NT2/D1 (cell line): ENCODE measurements around the gene NAV2.

Experiments
- YY1 ChIP-seq: IDR thresholded peaks from 2 replicates; pipeline ENCODE4 v1.6.1; 2011; ENCODE audit not compliant: insufficient read length, insufficient read depth
- ZNF274 ChIP-seq: IDR thresholded peaks from 2 replicates; pipeline ENCODE4 v1.6.1; 2011; ENCODE audit warnings: mild to moderate bottlenecking, low read depth, low read length

- TF ChIP-seq YY1 (no peak), ZNF274 (no peak)
These were observed 166.9 kb downstream of the NAV2 start for GRCh38 chr11:19879307-19880087.
